Thoracic aorta (tissue), 2 donors: ENCODE data around the gene SERTM1. TPM values are rescaled to one million over a fixed set of nuclear protein-coding genes. Genes with fewer than 3 reads are reported as not detected.

ENCODE experiments used
- ATAC-seq: fragments of 150-250 bp; one replicate; pipeline ENCODE4 v1.8.0; 2017; ENCODE audit warnings: low read depth; ENCODE audit not compliant: insufficient number of reproducible peaks, low FRiP score
- DNase-seq: peaks from one replicate; pipeline ENCODE4 v3.0.0-alpha.2; 2020; ENCODE audit warnings: low spot score
- H3K27ac ChIP-seq, 2 donors: fragments of 200-600 bp; sonication (generic); 1 replicate in 1 of 2; 2 replicates in 1 of 2; pipeline ENCODE4 v1.5.1; 2016; ENCODE audit warnings: mild to moderate bottlenecking in 2 of 2, moderate library complexity in 2 of 2
- H3K27me3 ChIP-seq: fragments of 200-600 bp; sonication (generic); replicated peaks from 2 replicates; pipeline ENCODE4 v1.6.0; 2016; ENCODE audit warnings: mild to moderate bottlenecking; ENCODE audit not compliant: insufficient read depth
- H3K36me3 ChIP-seq: fragments of 200-600 bp; sonication (generic); one replicate; pipeline ENCODE4 v1.5.1; 2016
- H3K4me1 ChIP-seq, 2 donors: fragments of 200-600 bp; sonication (generic); 1 replicate in 1 of 2; 2 replicates in 1 of 2; pipeline versions ENCODE4 v1.5.1 to v1.6.0; 2016; ENCODE audit warnings: low read depth in 2 of 2, mild to moderate bottlenecking in 1 of 2; ENCODE audit not compliant: control insufficient read depth in 1 of 2
- H3K4me3 ChIP-seq: fragments of 200-600 bp; sonication (generic); 2 replicates; pipeline ENCODE4 v1.5.1; 2016; ENCODE audit warnings: mild to moderate bottlenecking
- H3K9me3 ChIP-seq: fragments of 200-600 bp; sonication (generic); 2 replicates; pipeline ENCODE4 v1.5.1; 2016
- CTCF ChIP-seq: fragments of 200-600 bp; sonication (generic); IDR thresholded peaks from one replicate; pipeline ENCODE4 v1.5.1; 2019; ENCODE audit warnings: antibody characterized with exemption
- total RNA-seq, 2 donors: library from RNA; depleted of rRNA; stranded (reverse); fragments of >200 nt; gene quantifications; one replicate each; pipeline versions ENCODE4 v1.1.0 to v1.2.3, GENCODE V29; 2016

The SERTM1 gene
- total RNA-seq, 2 donors from 2014 or later, result not detected

GRCh38 chr13:36728006-36728405 lies 54.2 kb downstream of the SERTM1 start:
- Histone ChIP-seq H3K4me3 (no peak overlapping the region), H3K9me3 (no peaks in the 10 kb centered on the region), H3K27me3 (no peaks in the 10 kb centered on the region), H3K4me1 (no peaks in the 10 kb centered on the region), H3K27ac (no peak overlapping the region), H3K36me3 (no peaks in the 10 kb centered on the region)
- DNase-seq, result no peak
- ATAC-seq, result no peak
- TF ChIP-seq CTCF, result no peak

GRCh38 chr13:36736119-36736726 lies 62.4 kb downstream of the SERTM1 start:
- Histone ChIP-seq H3K9me3 (no peaks in the 10 kb centered on the region), H3K36me3 (no peaks in the 10 kb centered on the region), H3K4me3 (no peak overlapping the region), H3K4me1 (no peaks in the 10 kb centered on the region), H3K27me3 (no peaks in the 10 kb centered on the region), H3K27ac (no peak overlapping the region)
- DNase-seq (no peak), ATAC-seq (no peak)
- TF ChIP-seq CTCF, result peak; percentile 71

GRCh38 chr13:36737524-36738083 lies 63.8 kb downstream of the SERTM1 start:
- TF ChIP-seq CTCF, result no peak
- Histone ChIP-seq H3K4me1 (no peaks in the 10 kb centered on the region), H3K4me3 (no peak overlapping the region), H3K9me3 (no peaks in the 10 kb centered on the region), H3K36me3 (no peaks in the 10 kb centered on the region), H3K27me3 (no peaks in the 10 kb centered on the region), H3K27ac (no peak overlapping the region)
- DNase-seq (no peak), ATAC-seq (no peak)

GRCh38 chr13:36745436-36745835 lies 71.6 kb downstream of the SERTM1 start:
- Histone ChIP-seq H3K27me3 (no peaks in the 10 kb centered on the region), H3K4me1 (peaks cover 0 to 15% of the 10 kb centered on the region in 2 donors), H3K36me3 (no peaks in the 10 kb centered on the region), H3K9me3 (no peaks in the 10 kb centered on the region), H3K4me3 (no peak overlapping the region), H3K27ac (no peak overlapping the region)
- DNase-seq (no peak), ATAC-seq (no peak)
- no peak for TF ChIP-seq CTCF

GRCh38 chr13:36746051-36746450 lies 72.2 kb downstream of the SERTM1 start:
- ATAC-seq, result no peak
- H3K27me3 ChIP-seq, result no peaks in the 10 kb centered on the region
- DNase-seq, result no peak
- no peak overlapping the region for H3K4me3 ChIP-seq
- no peaks in the 10 kb centered on the region for H3K9me3 ChIP-seq
- H3K4me1 ChIP-seq, result peaks cover 0 to 15% of the 10 kb centered on the region in 2 donors
- no peak overlapping the region for H3K27ac ChIP-seq
- TF ChIP-seq CTCF, result no peak
- no peaks in the 10 kb centered on the region for H3K36me3 ChIP-seq

Other genes with a start within 250 kb of the SERTM1 start
- 1 to 10 TPM in 1 of 2 donors, under 1 TPM in 1; 0.41 to 1.1 TPM for gene CCNA1, start 241.5 kb upstream of the SERTM1 start, total RNA-seq
- gene RFXAP, start 145.2 kb downstream of the SERTM1 start, total RNA-seq, result 1 to 10 TPM; 2.2 to 6.3 TPM
- 10 to 100 TPM; 34.9 to 36.6 TPM for gene SMAD9, start 246.2 kb downstream of the SERTM1 start, total RNA-seq